HCT116 (cell line): ENCODE results near the gene STUM. TPM values are rescaled to one million over a fixed set of nuclear protein-coding genes. Genes with fewer than 3 reads are reported as not detected.
"Not testable (repeated sequence)": the region's sequence is repeated elsewhere in the genome, so short reads cannot be mapped to it uniquely, and the experiment has no call there.

Experiments
- ATAC-seq: fragments of 200-7000 bp; cut with Tn5 transposase; 2 replicates; pipeline ENCODE4 v1.9.1; 2020; ENCODE audit warnings: mild to moderate bottlenecking, moderate library complexity
- BruUV-seq: library from RNA; stranded (reverse); fragments of 400-500 nt; replicated peaks from 2 replicates; lab custom pipeline; 2021; lab: Mats Ljungman, UMichigan
- CTCF ChIA-PET: fragments of 300-600 bp; sonication (Branson Sonifier 250); formaldehyde crosslinking; loops from one replicate; lab custom pipeline; 2021; ENCODE audit warnings: antibody characterized with exemption; lab: Charles Lee
- POLR2A ChIA-PET: fragments of 300-600, 350-600 bp; sonication (Branson Sonifier 250); formaldehyde crosslinking; loops from one replicate; lab custom pipeline; 2021; ENCODE audit warnings: antibody characterized with exemption; lab: Charles Lee
- RAD21 ChIA-PET, 2 experiments: fragments of 300-600 bp; sonication (Branson Sonifier 250); formaldehyde crosslinking; loops; one replicate each; lab custom pipeline; 2023; ENCODE audit warnings: low total read pairs in 2 of 2; ENCODE audit not compliant: uncharacterized antibody in 2 of 2, unreplicated experiment in 2 of 2, low non-redundant PET in 1 of 2; lab: Charles Lee
- DNase-seq: peaks from one replicate; pipeline ENCODE4 v3.0.0-alpha.2; 2010; ENCODE audit warnings: low read depth, low spot score
- H2AFZ ChIP-seq: fragments of 200-600 bp; shearing (Covaris generic), sonication (generic); 2 replicates; pipeline ENCODE4 v1.6.1; 2017; ENCODE audit warnings: low read depth, mixed run types, mixed read lengths, antibody characterized with exemption, low read length; ENCODE audit not compliant: poor library complexity, severe bottlenecking
- H3K27ac ChIP-seq: 2 replicates; pipeline ENCODE4 v1.5.1; 2012; ENCODE audit warnings: low read depth, low read length
- H3K27me3 ChIP-seq: fragments of 200-600 bp; sonication (generic); 2 replicates; pipeline ENCODE4 v1.6.1; 2016; ENCODE audit warnings: mixed run types, low read length, mixed read lengths; ENCODE audit not compliant: insufficient read depth
- H3K36me3 ChIP-seq, 2 experiments: fragments of 200-500 bp in 1 of 2; fragments of 200-600 bp in 1 of 2; sonication (Bioruptor generic) in 1 of 2; sonication (generic) in 1 of 2; 2 replicates each; pipeline versions ENCODE4 v1.5.1 to v1.6.1; 2014 to 2016; ENCODE audit warnings: low read length in 2 of 2, inconsistent platforms in 1 of 2, mixed read lengths in 1 of 2, mixed run types in 1 of 2; ENCODE audit not compliant: insufficient read depth in 2 of 2, control insufficient read depth in 1 of 2
- H3K4me1 ChIP-seq, 2 experiments: fragments of 200-600 bp in 1 of 2; sonication (generic) in 1 of 2; 2 replicates each; pipeline versions ENCODE4 v1.5.1 to v1.6.1; 2012 to 2017; ENCODE audit warnings: low read length in 2 of 2, inconsistent platforms in 1 of 2, mild to moderate bottlenecking in 1 of 2, mixed read lengths in 1 of 2, mixed run types in 1 of 2, moderate library complexity in 1 of 2; ENCODE audit not compliant: insufficient read depth in 2 of 2, control insufficient read depth in 1 of 2
- H3K4me2 ChIP-seq: fragments of 200-600 bp; sonication (generic); 2 replicates; pipeline ENCODE4 v1.6.1; 2017; ENCODE audit warnings: mixed run types, low read length, mixed read lengths
- H3K4me3 ChIP-seq, 2 experiments: fragments of 200-600 bp in 1 of 2; sonication (generic) in 1 of 2; replicated peaks in 1 of 2; 2 replicates each; pipeline ENCODE4 v1.5.1; 2011 to 2016; ENCODE audit warnings: low read length in 2 of 2, control low read depth in 1 of 2, low read depth in 1 of 2, mild to moderate bottlenecking in 1 of 2, mixed read lengths in 1 of 2, mixed run types in 1 of 2
- H3K79me2 ChIP-seq: fragments of 200-600 bp; sonication (generic); 2 replicates; pipeline ENCODE4 v1.6.1; 2017; ENCODE audit warnings: mild to moderate bottlenecking, mixed run types, low read length, moderate library complexity, mixed read lengths; ENCODE audit not compliant: insufficient read depth
- H3K9ac ChIP-seq: fragments of 200-600 bp; sonication (generic); 2 replicates; pipeline ENCODE4 v1.6.1; 2016; ENCODE audit warnings: low read length, mixed read lengths
- H3K9me2 ChIP-seq: fragments of 200-600 bp; sonication (generic), shearing (Covaris generic); 2 replicates; pipeline ENCODE4 v1.6.1; 2017; ENCODE audit warnings: mixed run types, mild to moderate bottlenecking, moderate library complexity; ENCODE audit not compliant: insufficient read depth
- H3K9me3 ChIP-seq, 2 experiments: fragments of 200-500 bp in 1 of 2; fragments of 200-600 bp in 1 of 2; sonication (Bioruptor generic) in 1 of 2; sonication (generic) in 1 of 2; 2 replicates each; pipeline ENCODE4 v1.6.1; 2014 to 2017; ENCODE audit warnings: low read length in 2 of 2, mixed read lengths in 2 of 2, inconsistent platforms in 1 of 2, low read depth in 1 of 2, mild to moderate bottlenecking in 1 of 2, mixed run types in 1 of 2, moderate library complexity in 1 of 2; ENCODE audit not compliant: control insufficient read depth in 1 of 2, insufficient read depth in 1 of 2
- H4K20me1 ChIP-seq: fragments of 200-600 bp; sonication (generic), shearing (Covaris generic); 2 replicates; pipeline ENCODE4 v1.6.1; 2017; ENCODE audit warnings: mixed run types, mild to moderate bottlenecking, moderate library complexity; ENCODE audit not compliant: insufficient read depth
- CBX3 ChIP-seq: IDR thresholded peaks from 2 replicates; pipeline ENCODE4 v1.6.1; 2012; ENCODE audit warnings: low read depth
- CEBPB ChIP-seq: IDR thresholded peaks from 2 replicates; pipeline ENCODE4 v1.6.1; 2012; ENCODE audit warnings: low read depth
- CTCF ChIP-seq, 3 experiments: fragments of 200-600 bp in 1 of 3; sonication (generic) in 1 of 3; IDR thresholded peaks in 2 of 3; conservative IDR thresholded peaks in 1 of 3; 2 replicates each; pipeline ENCODE4 v1.5.1; 2012 to 2017; ENCODE audit warnings: low read depth in 2 of 3, low read length in 2 of 3, antibody characterized with exemption in 1 of 3, borderline replicate concordance in 1 of 3, control low read depth in 1 of 3, mild to moderate bottlenecking in 1 of 3, mixed read lengths in 1 of 3, mixed run types in 1 of 3, moderate library complexity in 1 of 3; ENCODE audit not compliant: insufficient read depth in 1 of 3
- EGR1 ChIP-seq: IDR thresholded peaks from 2 replicates; pipeline ENCODE4 v1.6.1; 2012; ENCODE audit warnings: low read depth
- FOSL1 ChIP-seq: IDR thresholded peaks from 2 replicates; pipeline ENCODE4 v1.6.1; 2012; ENCODE audit warnings: low read depth
- JUND ChIP-seq: IDR thresholded peaks from 2 replicates; pipeline ENCODE4 v1.6.1; 2012
- MAX ChIP-seq: IDR thresholded peaks from 2 replicates; pipeline ENCODE4 v1.6.1; 2012
- POLR2A ChIP-seq: IDR thresholded peaks from 2 replicates; pipeline ENCODE4 v1.7.0; 2011; ENCODE audit warnings: borderline replicate concordance; ENCODE audit not compliant: insufficient read depth, insufficient read length; ENCODE audit errors: extremely low read depth
- POLR2AphosphoS5 ChIP-seq: IDR thresholded peaks from 2 replicates; pipeline ENCODE4 v1.6.1; 2011; ENCODE audit warnings: mild to moderate bottlenecking, low read depth, low read length, moderate library complexity
- REST ChIP-seq: IDR thresholded peaks from 2 replicates; pipeline ENCODE4 v1.6.1; 2012; ENCODE audit warnings: low read depth
- SP1 ChIP-seq: IDR thresholded peaks from 2 replicates; pipeline ENCODE4 v1.6.1; 2012; ENCODE audit warnings: low read depth
- ZNF274 ChIP-seq: fragments of 200-500 bp; sonication (Bioruptor generic); IDR thresholded peaks from 2 replicates; pipeline ENCODE4 v1.6.1; 2014; ENCODE audit warnings: mild to moderate bottlenecking, low read depth, low read length, inconsistent platforms
- intact Hi-C: fragments of 100-400 bp; cut with micrococcal nuclease; formaldehyde crosslinking; loops from 2 replicates; pipeline ENCODE4 v1.10.0; 2022
- total RNA-seq: library from RNA; stranded (reverse); gene quantifications from one replicate; pipeline ENCODE4 v1.2.1, GENCODE V29; 2021; ENCODE audit not compliant: unreplicated experiment

The STUM gene
- total RNA-seq, 1 experiment from 2014 or later = not detected

DNA sequence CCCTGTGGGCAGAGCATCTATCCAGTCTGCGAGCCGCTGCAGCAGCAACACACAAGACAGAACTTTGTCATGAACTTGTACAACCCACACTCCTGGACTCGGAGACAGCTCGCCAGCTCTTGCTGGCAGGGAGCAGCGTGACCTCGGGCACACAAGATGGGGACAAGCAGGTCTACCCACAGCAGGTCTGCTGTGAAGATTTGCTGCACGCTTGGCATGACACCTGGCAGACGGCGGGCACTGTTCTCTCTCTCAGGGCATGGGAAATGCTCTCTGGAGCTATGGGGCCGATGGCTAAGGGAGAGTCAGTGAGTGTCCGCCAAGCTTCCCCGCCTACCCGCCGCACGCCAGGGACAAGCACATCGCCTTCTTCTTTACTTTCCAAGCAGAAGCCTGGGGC is 90.0 kb downstream of the STUM start:
- no peak for DNase-seq
- H3K79me2 ChIP-seq = no peaks in the 10 kb centered on the region
- no peaks in the 10 kb centered on the region for H3K36me3 ChIP-seq
- no peak overlapping the region for H3K27ac ChIP-seq
- POLR2A ChIA-PET = interaction anchor here (0.7 kb wide), 1 partner anchor 176 kb away, joined by 3 read pairs; no protein-coding TSS in a partner anchor
- no peak overlapping the region for H3K4me2 ChIP-seq
- no peaks in the 10 kb centered on the region for H3K9me2 ChIP-seq
- H3K9me3 ChIP-seq = no peaks in the 10 kb centered on the region
- BruUV-seq = no TSS peak
- no peak for TF ChIP-seq FOSL1
- TF ChIP-seq MAX = no peak
- TF ChIP-seq JUND = no peak
- TF ChIP-seq EGR1 = no peak
- TF ChIP-seq POLR2A = no peak
- no peak for TF ChIP-seq CEBPB
- no peak for TF ChIP-seq CBX3
- no peak for TF ChIP-seq POLR2AphosphoS5
- no peak for TF ChIP-seq REST
- no peak for TF ChIP-seq ZNF274
- no peak for TF ChIP-seq CTCF (IDR thresholded peaks at IDR 0.05 in 2 of 3, conservative IDR thresholded peaks at IDR 0.05 in 1 of 3; ENCODE audit: borderline replicate concordance in 1 of 3, insufficient read depth in 1 of 3, low read depth in 2 of 3, low read length in 2 of 3)
- TF ChIP-seq SP1 = no peak
- no peak for ATAC-seq
- no peak overlapping the region for H3K9ac ChIP-seq
- CTCF ChIA-PET = no interaction called here
- H3K4me1 ChIP-seq = peaks cover 17 to 31% of the 10 kb centered on the region in 2 experiments
- no peaks in the 10 kb centered on the region for H4K20me1 ChIP-seq
- H3K27me3 ChIP-seq = no peaks in the 10 kb centered on the region
- intact Hi-C loops = loop anchor here (10.0 kb wide), 1 partner anchor 296 kb away; no protein-coding TSS in a partner anchor
- no peak overlapping the region for H3K4me3 ChIP-seq
- RAD21 ChIA-PET = no interaction called here
- H2AFZ ChIP-seq = no peak overlapping the region

DNA sequence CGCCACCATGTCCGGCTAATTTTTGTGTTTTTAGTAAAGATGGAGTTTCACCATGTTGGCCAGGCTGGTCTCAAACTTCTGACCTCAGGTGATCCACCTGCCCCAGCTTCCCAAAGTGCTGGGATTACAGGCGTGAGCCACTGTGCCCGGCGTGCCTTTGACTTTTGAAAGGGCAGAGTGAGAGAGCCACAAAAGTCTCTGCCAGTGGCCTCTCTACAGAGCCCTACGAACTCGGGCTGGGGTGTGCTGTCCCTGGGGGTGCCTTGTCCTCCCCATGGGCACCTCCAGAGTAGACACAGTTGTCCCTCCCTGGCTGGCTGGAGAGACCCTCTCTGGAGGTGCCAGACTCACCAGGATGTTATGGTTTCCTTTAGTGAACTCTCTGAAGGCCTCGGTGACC is 90.6 kb downstream of the STUM start:
- H3K4me2 ChIP-seq, H3K9me3 ChIP-seq, H3K27ac ChIP-seq, BruUV-seq, POLR2A ChIA-PET, H3K9me2 ChIP-seq, H3K9ac ChIP-seq, ATAC-seq, H2AFZ ChIP-seq, CTCF ChIA-PET, H3K27me3 ChIP-seq, H4K20me1 ChIP-seq, H3K36me3 ChIP-seq, H3K79me2 ChIP-seq, H3K4me3 ChIP-seq, RAD21 ChIA-PET, DNase-seq: not testable (repeated sequence)
- H3K4me1 ChIP-seq = peaks cover 23 to 37% of the 10 kb centered on the region in 2 experiments
- intact Hi-C loops = loop anchor here (10.0 kb wide), 1 partner anchor 296 kb away; no protein-coding TSS in a partner anchor
